Uterus (tissue), 2 donors: ENCODE results near the gene C16orf89.
"Not testable (repeated sequence)": the region's sequence is repeated elsewhere in the genome, so short reads cannot be mapped to it uniquely, and the experiment has no call there.

ENCODE experiments used
- POLR2A ChIP-seq, 2 donors: fragments of 450-650 bp; IDR thresholded peaks; one replicate each; pipeline ENCODE4 v1.6.1; 2016; ENCODE audit warnings: antibody characterized with exemption in 2 of 2, mild to moderate bottlenecking in 1 of 2, moderate library complexity in 1 of 2
- TF ChIP-seq, protein P1 (sequence below), 4 experiments: fragments of 200-600 bp in 2 of 4; fragments of 450-650 bp in 2 of 4; sonication (generic) in 2 of 4; IDR thresholded peaks; one replicate each; pipeline ENCODE4 v1.5.1; 2016 to 2019; ENCODE audit warnings: antibody characterized with exemption in 4 of 4, mild to moderate bottlenecking in 2 of 4, moderate library complexity in 1 of 4

DNA sequence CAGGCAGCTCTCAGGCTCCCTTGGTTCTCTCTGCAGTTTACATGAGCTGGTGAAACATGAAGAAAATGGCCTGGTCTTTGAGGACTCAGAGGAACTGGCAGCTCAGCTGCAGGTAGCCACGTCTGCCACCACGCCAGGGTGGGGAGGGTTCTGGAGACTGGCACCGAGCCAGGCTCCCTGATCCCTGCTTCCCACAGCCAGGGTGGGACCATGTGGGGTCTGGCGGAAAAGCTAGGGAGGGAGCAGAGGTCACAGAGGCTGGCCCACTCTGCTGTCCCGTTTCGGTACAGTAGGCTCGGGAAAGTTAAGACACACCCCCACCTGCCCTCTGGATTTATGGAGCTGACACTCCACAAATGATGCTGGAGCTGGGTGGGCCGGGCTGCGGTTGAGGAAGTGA, 17.9 kb upstream of the C16orf89 start:
- not testable (repeated sequence) for TF ChIP-seq POLR2A (IDR thresholded peaks at IDR 0.05)
- TF ChIP-seq, protein P1, sequence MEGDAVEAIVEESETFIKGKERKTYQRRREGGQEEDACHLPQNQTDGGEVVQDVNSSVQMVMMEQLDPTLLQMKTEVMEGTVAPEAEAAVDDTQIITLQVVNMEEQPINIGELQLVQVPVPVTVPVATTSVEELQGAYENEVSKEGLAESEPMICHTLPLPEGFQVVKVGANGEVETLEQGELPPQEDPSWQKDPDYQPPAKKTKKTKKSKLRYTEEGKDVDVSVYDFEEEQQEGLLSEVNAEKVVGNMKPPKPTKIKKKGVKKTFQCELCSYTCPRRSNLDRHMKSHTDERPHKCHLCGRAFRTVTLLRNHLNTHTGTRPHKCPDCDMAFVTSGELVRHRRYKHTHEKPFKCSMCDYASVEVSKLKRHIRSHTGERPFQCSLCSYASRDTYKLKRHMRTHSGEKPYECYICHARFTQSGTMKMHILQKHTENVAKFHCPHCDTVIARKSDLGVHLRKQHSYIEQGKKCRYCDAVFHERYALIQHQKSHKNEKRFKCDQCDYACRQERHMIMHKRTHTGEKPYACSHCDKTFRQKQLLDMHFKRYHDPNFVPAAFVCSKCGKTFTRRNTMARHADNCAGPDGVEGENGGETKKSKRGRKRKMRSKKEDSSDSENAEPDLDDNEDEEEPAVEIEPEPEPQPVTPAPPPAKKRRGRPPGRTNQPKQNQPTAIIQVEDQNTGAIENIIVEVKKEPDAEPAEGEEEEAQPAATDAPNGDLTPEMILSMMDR (IDR thresholded peaks at IDR 0.05) = not testable (repeated sequence)
